Mucosa of stomach (tissue), 1 donor: ENCODE measurements around the gene ASPDH.

Source experiments
- H3K27me3 ChIP-seq: one replicate; pipeline ENCODE4 v1.7.0; 2013; ENCODE audit warnings: mild to moderate bottlenecking, low read length; ENCODE audit not compliant: control insufficient read depth, insufficient read depth
- H3K36me3 ChIP-seq: one replicate; pipeline ENCODE4 v1.7.0; 2013; ENCODE audit warnings: low read length; ENCODE audit not compliant: control insufficient read depth, insufficient read depth
- H3K4me1 ChIP-seq: one replicate; pipeline ENCODE4 v1.7.0; 2013; ENCODE audit warnings: mild to moderate bottlenecking, low read length; ENCODE audit not compliant: control insufficient read depth, insufficient read depth
- H3K4me3 ChIP-seq: one replicate; pipeline ENCODE4 v1.7.0; 2013; ENCODE audit warnings: low read length
- H3K9ac ChIP-seq: one replicate; pipeline ENCODE4 v1.7.0; 2013; ENCODE audit warnings: mild to moderate bottlenecking, low read length, moderate library complexity
- H3K9me3 ChIP-seq: one replicate; pipeline ENCODE4 v1.7.0; 2013; ENCODE audit warnings: mild to moderate bottlenecking, low read length, moderate library complexity; ENCODE audit not compliant: control insufficient read depth
- donor health status: Pancreatic carcinoma.

Gene ASPDH

GRCh38 chr19:50510121-50510670 lies 3.5 kb downstream of the ASPDH start:
- H3K9ac ChIP-seq, result peak overlapping the region; percentile 68
- H3K4me3 ChIP-seq, result peak overlapping the region; percentile 77
- H3K36me3 ChIP-seq, result no peaks in the 10 kb centered on the region
- no peaks in the 10 kb centered on the region for H3K27me3 ChIP-seq
- no peaks in the 10 kb centered on the region for H3K9me3 ChIP-seq
- H3K4me1 ChIP-seq, result peaks cover 8% of the 10 kb centered on the region

GRCh38 chr19:50509366-50509765 lies 4.3 kb downstream of the ASPDH start:
- H3K9ac ChIP-seq, result peak overlapping the region; percentile 15
- H3K27me3 ChIP-seq, result no peaks in the 10 kb centered on the region
- peaks cover 8% of the 10 kb centered on the region for H3K4me1 ChIP-seq
- H3K36me3 ChIP-seq, result no peaks in the 10 kb centered on the region
- H3K4me3 ChIP-seq, result no peak overlapping the region
- no peaks in the 10 kb centered on the region for H3K9me3 ChIP-seq

GRCh38 chr19:50508843-50509190 lies 4.9 kb downstream of the ASPDH start:
- Histone ChIP-seq H3K36me3 (no peaks in the 10 kb centered on the region), H3K9ac (no peak overlapping the region), H3K9me3 (no peaks in the 10 kb centered on the region), H3K27me3 (no peaks in the 10 kb centered on the region), H3K4me1 (peaks cover 8% of the 10 kb centered on the region), H3K4me3 (no peak overlapping the region)

- Histone ChIP-seq H3K27me3 (no peaks in the 10 kb centered on the region), H3K4me1 (peaks cover 8% of the 10 kb centered on the region), H3K9me3 (no peaks in the 10 kb centered on the region), H3K9ac (no peak overlapping the region), H3K36me3 (no peaks in the 10 kb centered on the region), H3K4me3 (no peak overlapping the region)
These were observed 6.3 kb downstream of the ASPDH start for GRCh38 chr19:50507376-50507775.

DNA sequence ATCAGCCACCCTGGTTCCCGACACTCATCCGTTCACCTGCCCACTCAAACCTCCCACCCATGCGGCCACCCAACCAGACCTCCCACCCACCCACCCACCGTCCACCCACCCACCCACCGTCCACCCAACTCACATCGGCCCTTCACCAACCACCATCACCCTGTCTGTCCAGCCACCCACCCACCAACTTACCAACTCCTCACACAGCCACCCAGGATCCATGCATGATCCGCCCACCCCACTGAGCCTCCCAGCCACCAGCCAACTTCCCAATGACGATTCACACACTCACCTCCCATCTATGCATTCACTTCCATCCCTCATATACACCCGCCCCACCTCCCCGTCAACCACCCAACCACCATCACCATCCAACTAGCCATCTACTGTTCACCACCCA lies 7.0 kb downstream of the ASPDH start:
- Histone ChIP-seq H3K9ac (no peak overlapping the region), H3K9me3 (no peaks in the 10 kb centered on the region), H3K27me3 (no peaks in the 10 kb centered on the region), H3K36me3 (no peaks in the 10 kb centered on the region), H3K4me1 (peaks cover 8% of the 10 kb centered on the region), H3K4me3 (no peak overlapping the region)

GRCh38 chr19:50505856-50506611 lies 7.7 kb downstream of the ASPDH start:
- H3K9me3 ChIP-seq, result no peaks in the 10 kb centered on the region
- peaks cover 8% of the 10 kb centered on the region for H3K4me1 ChIP-seq
- H3K27me3 ChIP-seq, result no peaks in the 10 kb centered on the region
- no peak overlapping the region for H3K9ac ChIP-seq
- H3K36me3 ChIP-seq, result no peaks in the 10 kb centered on the region
- no peak overlapping the region for H3K4me3 ChIP-seq

GRCh38 chr19:50501568-50502475 lies 11.9 kb downstream of the ASPDH start:
- no peaks in the 10 kb centered on the region for H3K9me3 ChIP-seq
- no peak overlapping the region for H3K4me3 ChIP-seq
- H3K27me3 ChIP-seq, result peaks cover 5% of the 10 kb centered on the region
- no peaks in the 10 kb centered on the region for H3K4me1 ChIP-seq
- no peaks in the 10 kb centered on the region for H3K36me3 ChIP-seq
- no peak overlapping the region for H3K9ac ChIP-seq

DNA sequence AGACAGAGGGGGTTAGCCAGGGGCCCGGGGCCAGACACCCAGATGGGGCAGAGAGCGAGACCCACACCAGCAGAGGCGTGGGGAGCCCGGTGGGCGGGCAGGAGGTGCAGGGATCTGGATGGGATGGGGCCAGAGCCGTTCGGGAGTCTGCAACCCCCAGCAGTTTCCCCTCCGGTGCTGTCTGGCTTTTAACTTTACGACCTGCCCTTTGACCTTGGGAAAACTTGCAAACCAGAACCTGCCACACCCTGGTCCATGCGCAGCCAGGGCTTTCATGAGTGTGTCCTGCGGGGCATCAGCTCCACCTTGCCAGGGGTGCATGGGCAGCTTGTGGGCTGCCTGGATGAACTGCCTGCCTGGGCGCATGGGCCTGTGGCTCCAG lies 12.5 kb downstream of the ASPDH start:
- no peaks in the 10 kb centered on the region for H3K9me3 ChIP-seq
- peaks cover 1% of the 10 kb centered on the region for H3K4me1 ChIP-seq
- H3K4me3 ChIP-seq, result no peak overlapping the region
- H3K36me3 ChIP-seq, result no peaks in the 10 kb centered on the region
- H3K9ac ChIP-seq, result no peak overlapping the region
- H3K27me3 ChIP-seq, result peaks cover 9% of the 10 kb centered on the region

DNA sequence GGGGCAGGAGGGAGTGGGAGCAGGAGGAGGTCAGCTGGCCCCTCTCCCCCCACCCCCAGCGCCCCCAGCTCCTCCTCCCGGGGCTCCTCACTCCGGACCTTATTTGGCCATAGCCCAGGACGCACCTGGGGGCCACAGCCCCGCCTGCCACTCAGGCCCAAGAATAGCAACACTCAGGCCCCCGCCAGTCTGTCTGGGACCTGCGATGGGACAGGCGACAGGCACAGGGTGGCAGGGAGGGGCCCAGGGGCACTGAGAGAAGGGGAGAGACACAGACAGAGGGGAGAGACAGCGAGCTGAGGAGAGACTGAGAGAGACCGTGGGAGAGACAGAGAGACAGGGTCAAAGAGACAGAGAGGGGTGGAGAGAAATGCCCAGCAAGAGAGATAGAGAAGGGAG lies 13.0 kb downstream of the ASPDH start:
- no peaks in the 10 kb centered on the region for H3K36me3 ChIP-seq
- H3K9ac ChIP-seq, result no peak overlapping the region
- peaks cover 3% of the 10 kb centered on the region for H3K4me1 ChIP-seq
- H3K4me3 ChIP-seq, result no peak overlapping the region
- H3K9me3 ChIP-seq, result no peaks in the 10 kb centered on the region
- peaks cover 9% of the 10 kb centered on the region for H3K27me3 ChIP-seq

DNA sequence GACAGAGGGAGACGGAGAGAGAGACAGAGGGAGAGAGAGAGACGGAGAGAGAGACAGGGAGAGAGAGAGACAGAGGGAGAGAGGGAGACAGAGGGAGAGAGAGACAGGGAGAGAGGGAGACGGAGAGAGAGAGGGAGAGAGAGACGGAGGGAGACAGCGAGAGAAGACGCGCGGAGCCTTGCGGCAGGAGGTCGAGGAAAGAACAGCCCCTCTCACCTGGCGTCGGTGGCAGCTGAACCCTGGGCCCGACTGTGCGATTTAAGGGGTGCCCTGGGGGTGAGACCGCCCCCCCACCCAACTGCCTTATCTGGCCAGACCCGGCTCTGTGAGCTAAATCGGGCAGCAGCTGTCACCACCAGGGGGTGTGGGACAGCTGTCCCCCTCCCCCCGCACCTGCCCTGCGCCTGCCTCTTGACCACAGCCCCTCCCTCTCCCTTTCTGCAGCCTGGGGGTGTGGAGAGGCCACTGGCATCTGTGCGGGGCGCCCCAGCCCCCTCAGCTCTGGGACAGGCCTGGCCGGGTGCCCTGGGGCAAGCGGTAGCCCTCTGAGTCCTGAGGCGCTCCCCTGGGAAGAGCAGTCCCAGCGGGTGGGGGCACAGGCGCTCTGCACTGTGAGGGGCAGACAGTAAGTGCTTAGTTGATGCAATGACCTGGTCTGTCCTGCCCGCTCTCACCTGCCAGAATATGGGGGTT lies 13.5 kb downstream of the ASPDH start:
- peaks cover 3% of the 10 kb centered on the region for H3K4me1 ChIP-seq
- H3K27me3 ChIP-seq, result peaks cover 9% of the 10 kb centered on the region
- H3K9ac ChIP-seq, result no peak overlapping the region
- H3K4me3 ChIP-seq, result no peak overlapping the region
- no peaks in the 10 kb centered on the region for H3K9me3 ChIP-seq
- no peaks in the 10 kb centered on the region for H3K36me3 ChIP-seq

GRCh38 chr19:50498219-50499056 lies 15.3 kb downstream of the ASPDH start:
- H3K9me3 ChIP-seq, result no peaks in the 10 kb centered on the region
- H3K36me3 ChIP-seq, result no peaks in the 10 kb centered on the region
- H3K4me1 ChIP-seq, result peaks cover 3% of the 10 kb centered on the region
- no peak overlapping the region for H3K9ac ChIP-seq
- no peak overlapping the region for H3K4me3 ChIP-seq
- H3K27me3 ChIP-seq, result peaks cover 9% of the 10 kb centered on the region
